Bronchial epithelial cell (primary cell): ENCODE measurements around the gene ARHGAP8. TPM values are rescaled to one million over a fixed set of nuclear protein-coding genes. Genes with fewer than 3 reads are reported as not detected.
A peak's percentile ranks its signal among the peaks of the same experiment; 100 is the strongest.

Source experiments
- DNase-seq: peaks from one replicate; pipeline ENCODE4 v3.0.0-alpha.2; 2010; ENCODE audit warnings: low read depth
- FAIRE-seq: peaks from 2 replicates; lab custom pipeline; 2011; peaks lifted over from hg19 to GRCh38; lab: Jason Lieb, UNC
- H3K27me3 ChIP-seq: 2 replicates; pipeline ENCODE4 v1.5.1; 2011; ENCODE audit warnings: low read length; ENCODE audit not compliant: control insufficient read depth, insufficient read depth
- H3K36me3 ChIP-seq: 2 replicates; pipeline ENCODE4 v1.5.1; 2011; ENCODE audit warnings: low read length; ENCODE audit not compliant: control insufficient read depth, insufficient read depth
- H3K4me3 ChIP-seq: 2 replicates; pipeline ENCODE4 v1.5.1; 2011; ENCODE audit warnings: mild to moderate bottlenecking, low read depth, low read length, control low read depth
- CTCF ChIP-seq: IDR thresholded peaks from 2 replicates; pipeline ENCODE4 v1.5.1; 2011; ENCODE audit warnings: mild to moderate bottlenecking, moderate library complexity, low read length, control low read depth, inconsistent platforms; ENCODE audit not compliant: insufficient read depth, severe bottlenecking
- total RNA-seq: library from RNA; depleted of rRNA; stranded (reverse); fragments of >200 nt; gene quantifications from 2 replicates; pipeline ENCODE4 v1.2.1, GENCODE V29; 2014

The ARHGAP8 gene
- total RNA-seq, 1 donor from 2014 or later: 15.0 TPM

GRCh38 chr22:44721213-44721612 is 31.2 kb upstream of the ARHGAP8 start:
- FAIRE-seq: no peak
- TF ChIP-seq CTCF: no peak
- Histone ChIP-seq H3K4me3 (no peak overlapping the region), H3K36me3 (no peaks in the 10 kb centered on the region), H3K27me3 (no peaks in the 10 kb centered on the region)
- no peak for DNase-seq

- no peak overlapping the region for H3K4me3 ChIP-seq
- no peak for TF ChIP-seq CTCF
- H3K27me3 ChIP-seq: no peaks in the 10 kb centered on the region
- H3K36me3 ChIP-seq: peaks cover 2% of the 10 kb centered on the region
- DNase-seq: no peak
- FAIRE-seq: no peak
Measured at GRCh38 chr22:44722611-44723010, 29.8 kb upstream of the ARHGAP8 start.

- Histone ChIP-seq H3K27me3 (no peaks in the 10 kb centered on the region), H3K36me3 (peaks cover 4% of the 10 kb centered on the region), H3K4me3 (no peak overlapping the region)
- TF ChIP-seq CTCF: no peak
- peak; percentile 33 for DNase-seq
- FAIRE-seq: no peak
Measured at GRCh38 chr22:44723801-44724200, 28.6 kb upstream of the ARHGAP8 start.

GRCh38 chr22:44724416-44724815 is 28.0 kb upstream of the ARHGAP8 start:
- DNase-seq: no peak
- TF ChIP-seq CTCF: no peak
- no peak for FAIRE-seq
- Histone ChIP-seq H3K4me3 (no peak overlapping the region), H3K27me3 (no peaks in the 10 kb centered on the region), H3K36me3 (peaks cover 7% of the 10 kb centered on the region)

GRCh38 chr22:44724859-44725258 is 27.5 kb upstream of the ARHGAP8 start:
- FAIRE-seq: no peak
- peaks cover 7% of the 10 kb centered on the region for H3K36me3 ChIP-seq
- no peak for TF ChIP-seq CTCF

GRCh38 chr22:44726439-44726838 is 25.9 kb upstream of the ARHGAP8 start:
- no peak overlapping the region for H3K4me3 ChIP-seq
- no peaks in the 10 kb centered on the region for H3K27me3 ChIP-seq
- no peak for TF ChIP-seq CTCF
- no peak for FAIRE-seq
- H3K36me3 ChIP-seq: peaks cover 8% of the 10 kb centered on the region
- no peak for DNase-seq

More at GRCh38 chr22:44724859-44725258, 27.5 kb upstream of the ARHGAP8 start:
- Histone ChIP-seq H3K4me3 (no peak overlapping the region), H3K27me3 (no peaks in the 10 kb centered on the region)
- DNase-seq: no peak
